HG03280 (cell line): ENCODE results near the gene ANXA11.

Experiments
- ATAC-seq: cut with Tn5 transposase; IDR thresholded peaks from one replicate; pipeline ENCODE4 v1.9.1; 2021; ENCODE audit warnings: mild to moderate bottlenecking, moderate library complexity; ENCODE audit not compliant: unreplicated experiment

ANXA11 gene

GRCh38 chr10:80110986-80111385 is 94.4 kb downstream of the ANXA11 start:
- no peak for ATAC-seq

- no peak for ATAC-seq
Measured at GRCh38 chr10:80108576-80109239, 96.6 kb downstream of the ANXA11 start.

GRCh38 chr10:80104066-80104926 is 101.0 kb downstream of the ANXA11 start:
- ATAC-seq, result peak; percentile 96
